Loucy (cell line): ENCODE measurements around the gene MARVELD2.
"Not testable (repeated sequence)": the region's sequence is repeated elsewhere in the genome, so short reads cannot be mapped to it uniquely, and the experiment has no call there.

Experiments used
- H2AFZ ChIP-seq: fragments of 200-600 bp; sonication (generic); 2 replicates; pipeline ENCODE4 v1.6.0; 2016; ENCODE audit warnings: antibody characterized with exemption, mild to moderate bottlenecking, low read length, moderate library complexity
- H3F3A ChIP-seq: fragments of 200-600 bp; 2 replicates; pipeline ENCODE4 v1.6.0; 2016; ENCODE audit warnings: antibody characterized with exemption, low read depth, mild to moderate bottlenecking
- H3K27me3 ChIP-seq: fragments of 200-600 bp; sonication (generic); 2 replicates; pipeline ENCODE4 v1.6.1; 2014; ENCODE audit warnings: low read length, mild to moderate bottlenecking; ENCODE audit not compliant: insufficient read depth, poor library complexity, severe bottlenecking
- H3K36me3 ChIP-seq: fragments of 200-600 bp; sonication (generic); 2 replicates; pipeline ENCODE4 v1.6.1; 2016; ENCODE audit warnings: low read length; ENCODE audit not compliant: insufficient read depth
- H3K4me1 ChIP-seq: fragments of 200-600 bp; sonication (generic); 2 replicates; pipeline ENCODE4 v1.5.1; 2014; ENCODE audit warnings: low read length, mild to moderate bottlenecking; ENCODE audit not compliant: insufficient read depth, poor library complexity, severe bottlenecking
- H3K4me2 ChIP-seq: fragments of 200-600 bp; sonication (generic); 2 replicates; pipeline ENCODE4 v1.6.0; 2014; ENCODE audit warnings: antibody characterized with exemption, low read length, low read depth, mild to moderate bottlenecking; ENCODE audit not compliant: poor library complexity, severe bottlenecking
- H3K4me3 ChIP-seq: fragments of 200-600 bp; sonication (generic); 2 replicates; pipeline ENCODE4 v1.5.1; 2014; ENCODE audit warnings: low read length, mild to moderate bottlenecking, mixed read lengths; ENCODE audit not compliant: poor library complexity, severe bottlenecking
- H3K79me2 ChIP-seq: fragments of 200-600 bp; sonication (generic); 2 replicates; pipeline ENCODE4 v1.6.1; 2014; ENCODE audit warnings: low read length; ENCODE audit not compliant: insufficient read depth
- H3K9ac ChIP-seq: fragments of 200-600 bp; sonication (generic); 2 replicates; pipeline ENCODE4 v1.6.0; 2014; ENCODE audit warnings: mild to moderate bottlenecking, low read depth, low read length, moderate library complexity; ENCODE audit not compliant: poor library complexity, severe bottlenecking
- H3K9me2 ChIP-seq: fragments of 200-600 bp; sonication (generic); replicated peaks from 2 replicates; pipeline ENCODE4 v1.6.1; 2016; ENCODE audit warnings: low read depth, low read length, mixed read lengths
- H3K9me3 ChIP-seq: fragments of 200-600 bp; sonication (generic); 2 replicates; pipeline ENCODE4 v1.6.1; 2014; ENCODE audit warnings: mild to moderate bottlenecking, antibody characterized with exemption, low read length, low read depth; ENCODE audit not compliant: insufficient read depth
- H4K20me1 ChIP-seq: fragments of 200-600 bp; sonication (generic); 2 replicates; pipeline ENCODE4 v1.6.0; 2014; ENCODE audit warnings: antibody characterized with exemption, low read length, mild to moderate bottlenecking; ENCODE audit not compliant: insufficient read depth, poor library complexity, severe bottlenecking
- EZH2phosphoT487 ChIP-seq: fragments of 200-600 bp; IDR thresholded peaks from 2 replicates; pipeline ENCODE4 v1.6.1; 2018; ENCODE audit warnings: antibody characterized with exemption, mild to moderate bottlenecking, moderate library complexity, borderline replicate concordance
- TF ChIP-seq, protein P1 (sequence below): fragments of 200-600 bp; sonication (generic); conservative IDR thresholded peaks from 2 replicates; pipeline ENCODE4 v1.5.1; 2014; ENCODE audit warnings: mild to moderate bottlenecking, antibody characterized with exemption, low read length

MARVELD2 gene

DNA sequence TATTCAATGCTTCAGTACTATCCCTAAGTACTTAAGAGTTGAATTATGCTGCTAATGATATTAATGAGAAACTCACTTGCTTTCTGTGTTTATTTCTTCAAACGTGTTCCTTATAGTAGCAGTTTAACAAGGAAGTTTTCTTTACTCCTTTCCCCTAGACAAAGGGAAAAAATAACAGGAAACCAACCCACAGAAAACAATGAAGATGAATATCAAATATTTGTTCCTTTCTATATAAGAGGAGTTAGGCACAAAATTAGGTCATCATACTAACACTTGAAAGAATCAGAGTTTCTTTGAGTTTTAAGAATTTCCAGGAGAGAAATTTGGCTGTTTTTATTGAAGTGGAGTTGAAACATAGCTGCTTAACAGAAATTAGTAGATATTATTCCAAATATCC, 62.3 kb downstream of the MARVELD2 start:
- Histone ChIP-seq H3K36me3 (no peaks in the 10 kb centered on the region), H4K20me1 (no peaks in the 10 kb centered on the region)

DNA sequence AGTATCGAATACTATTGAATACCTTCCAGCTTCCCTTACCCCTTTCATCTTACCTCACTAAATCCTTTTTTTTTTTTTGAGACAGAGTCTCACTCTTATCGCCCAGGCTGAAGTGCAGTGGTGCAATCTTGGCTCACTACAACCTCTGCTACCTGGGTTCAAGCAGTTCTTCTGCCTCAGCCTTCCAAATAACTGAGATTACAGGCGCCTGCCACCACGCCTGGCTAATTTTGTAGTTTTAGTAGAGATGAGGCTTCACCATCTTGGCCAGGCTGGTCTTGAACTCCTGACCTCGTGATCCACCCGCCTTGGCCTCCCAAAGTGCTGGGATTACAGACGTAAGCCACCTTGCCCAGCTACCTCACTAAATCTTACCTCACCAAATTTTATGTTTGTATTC, 63.4 kb downstream of the MARVELD2 start:
- not testable (repeated sequence) for H3K9me3 ChIP-seq, H3K4me3 ChIP-seq, H3K79me2 ChIP-seq, H3K36me3 ChIP-seq, H3K4me2 ChIP-seq, H3F3A ChIP-seq, H4K20me1 ChIP-seq, H3K9ac ChIP-seq, H3K4me1 ChIP-seq, H2AFZ ChIP-seq, H3K9me2 ChIP-seq, H3K27me3 ChIP-seq

More for the DNA sequence above, 62.3 kb downstream of the MARVELD2 start:
- H3K4me3 ChIP-seq, result no peak overlapping the region
- H3K79me2 ChIP-seq, result no peaks in the 10 kb centered on the region
- no peaks in the 10 kb centered on the region for H3K27me3 ChIP-seq
- no peaks in the 10 kb centered on the region for H3K9me3 ChIP-seq
- no peaks in the 10 kb centered on the region for H3F3A ChIP-seq
- H2AFZ ChIP-seq, result 0 out of 2 replicates have a peak overlapping the region, but pooled peaks have one; percentile 26
- TF ChIP-seq, protein P1, sequence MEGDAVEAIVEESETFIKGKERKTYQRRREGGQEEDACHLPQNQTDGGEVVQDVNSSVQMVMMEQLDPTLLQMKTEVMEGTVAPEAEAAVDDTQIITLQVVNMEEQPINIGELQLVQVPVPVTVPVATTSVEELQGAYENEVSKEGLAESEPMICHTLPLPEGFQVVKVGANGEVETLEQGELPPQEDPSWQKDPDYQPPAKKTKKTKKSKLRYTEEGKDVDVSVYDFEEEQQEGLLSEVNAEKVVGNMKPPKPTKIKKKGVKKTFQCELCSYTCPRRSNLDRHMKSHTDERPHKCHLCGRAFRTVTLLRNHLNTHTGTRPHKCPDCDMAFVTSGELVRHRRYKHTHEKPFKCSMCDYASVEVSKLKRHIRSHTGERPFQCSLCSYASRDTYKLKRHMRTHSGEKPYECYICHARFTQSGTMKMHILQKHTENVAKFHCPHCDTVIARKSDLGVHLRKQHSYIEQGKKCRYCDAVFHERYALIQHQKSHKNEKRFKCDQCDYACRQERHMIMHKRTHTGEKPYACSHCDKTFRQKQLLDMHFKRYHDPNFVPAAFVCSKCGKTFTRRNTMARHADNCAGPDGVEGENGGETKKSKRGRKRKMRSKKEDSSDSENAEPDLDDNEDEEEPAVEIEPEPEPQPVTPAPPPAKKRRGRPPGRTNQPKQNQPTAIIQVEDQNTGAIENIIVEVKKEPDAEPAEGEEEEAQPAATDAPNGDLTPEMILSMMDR, result no peak
- TF ChIP-seq EZH2phosphoT487, result no peak
- no peak overlapping the region for H3K9ac ChIP-seq
- H3K4me2 ChIP-seq, result no peak overlapping the region
- H3K4me1 ChIP-seq, result no peaks in the 10 kb centered on the region
- no peaks in the 10 kb centered on the region for H3K9me2 ChIP-seq

GRCh38 chr5:69484891-69485290, 70.0 kb downstream of the MARVELD2 start:
- no peaks in the 10 kb centered on the region for H3K36me3 ChIP-seq
- H3K4me1 ChIP-seq, result no peaks in the 10 kb centered on the region
- H3K9me3 ChIP-seq, result no peaks in the 10 kb centered on the region
- H3K79me2 ChIP-seq, result no peaks in the 10 kb centered on the region
- H3K4me2 ChIP-seq, result no peak overlapping the region
- H3K9ac ChIP-seq, result no peak overlapping the region
- H3K4me3 ChIP-seq, result no peak overlapping the region
- H2AFZ ChIP-seq, result no peak overlapping the region
- H4K20me1 ChIP-seq, result no peaks in the 10 kb centered on the region
- H3K27me3 ChIP-seq, result no peaks in the 10 kb centered on the region
- TF ChIP-seq, protein P1, result no peak
- TF ChIP-seq EZH2phosphoT487, result no peak
- no peaks in the 10 kb centered on the region for H3F3A ChIP-seq
- no peaks in the 10 kb centered on the region for H3K9me2 ChIP-seq

DNA sequence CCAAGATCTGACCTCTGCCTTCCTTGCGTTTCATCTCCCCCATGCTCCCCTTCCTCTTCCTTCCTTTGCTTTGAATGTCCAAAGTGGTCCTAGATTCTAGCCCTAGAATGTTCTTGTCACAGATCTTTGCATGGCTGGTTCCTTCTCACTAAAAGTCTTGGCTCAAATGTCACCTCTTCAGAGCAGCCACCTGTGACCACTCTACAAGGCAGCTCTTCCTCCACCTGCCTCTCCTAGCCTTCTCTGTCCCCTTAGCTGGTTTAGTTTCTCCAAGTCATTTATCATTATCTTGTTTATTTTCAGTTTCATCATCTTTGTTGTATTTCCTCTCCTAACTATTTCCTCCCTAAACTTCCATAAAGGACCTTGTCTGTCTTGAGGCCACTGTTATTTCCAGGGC, 70.6 kb downstream of the MARVELD2 start:
- H3F3A ChIP-seq, result no peaks in the 10 kb centered on the region
- H3K4me2 ChIP-seq, result no peak overlapping the region
- no peak overlapping the region for H3K4me3 ChIP-seq
- no peaks in the 10 kb centered on the region for H3K36me3 ChIP-seq
- H3K4me1 ChIP-seq, result no peaks in the 10 kb centered on the region
- H4K20me1 ChIP-seq, result no peaks in the 10 kb centered on the region
- no peaks in the 10 kb centered on the region for H3K9me2 ChIP-seq
- no peaks in the 10 kb centered on the region for H3K79me2 ChIP-seq
- H2AFZ ChIP-seq, result no peak overlapping the region
- no peak overlapping the region for H3K9ac ChIP-seq
- H3K27me3 ChIP-seq, result no peaks in the 10 kb centered on the region
- TF ChIP-seq, protein P1, result no peak
- TF ChIP-seq EZH2phosphoT487, result no peak
- H3K9me3 ChIP-seq, result no peaks in the 10 kb centered on the region
